Fibroblast of the aortic adventitia (primary cell): Measurements from ENCODE around the gene PELI2. TPM values are rescaled to one million over a fixed set of nuclear protein-coding genes. Genes with fewer than 3 reads are reported as not detected.

Source experiments
- DNase-seq: peaks from one replicate; pipeline ENCODE4 v3.0.0-alpha.2; 2010; ENCODE audit warnings: low read depth
- H3K4me3 ChIP-seq: 2 replicates; pipeline ENCODE4 v1.5.1; 2011; ENCODE audit warnings: low read depth, mild to moderate bottlenecking, control low read depth, low read length, moderate library complexity
- total RNA-seq: library from RNA; depleted of rRNA; stranded (reverse); fragments of >200 nt; gene quantifications from 2 replicates; pipeline ENCODE4 v1.2.3, GENCODE V29; 2012; ENCODE audit warnings: low replicate concordance
- TF ChIP-seq, protein P1 (sequence below): IDR thresholded peaks from 2 replicates; pipeline ENCODE4 v1.5.1; 2011; ENCODE audit warnings: mild to moderate bottlenecking, low read length, control low read depth, inconsistent platforms; ENCODE audit not compliant: insufficient read depth

Gene PELI2
- total RNA-seq, 1 donor = 14.0 TPM

DNA sequence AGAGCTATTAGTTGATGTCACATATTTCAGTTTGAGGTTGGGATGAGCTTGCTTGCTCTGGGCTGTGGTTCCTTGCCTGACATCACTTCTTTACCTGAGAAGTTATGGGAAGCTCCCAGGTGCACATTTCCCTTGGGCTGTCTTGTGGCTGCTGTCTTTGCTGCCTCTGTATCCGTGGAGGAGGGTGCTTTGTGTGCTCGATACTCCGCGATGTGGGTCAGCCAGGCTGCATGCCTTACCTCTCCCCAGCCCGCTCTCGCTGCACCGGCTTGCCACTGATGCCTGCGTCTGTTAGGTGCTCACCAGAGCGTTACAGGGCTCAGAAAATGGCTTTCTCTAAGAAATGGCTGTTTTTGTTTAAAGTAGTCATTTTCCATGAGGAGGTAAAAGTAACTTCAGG is 19.6 kb downstream of the PELI2 start:
- TF ChIP-seq, protein P1, sequence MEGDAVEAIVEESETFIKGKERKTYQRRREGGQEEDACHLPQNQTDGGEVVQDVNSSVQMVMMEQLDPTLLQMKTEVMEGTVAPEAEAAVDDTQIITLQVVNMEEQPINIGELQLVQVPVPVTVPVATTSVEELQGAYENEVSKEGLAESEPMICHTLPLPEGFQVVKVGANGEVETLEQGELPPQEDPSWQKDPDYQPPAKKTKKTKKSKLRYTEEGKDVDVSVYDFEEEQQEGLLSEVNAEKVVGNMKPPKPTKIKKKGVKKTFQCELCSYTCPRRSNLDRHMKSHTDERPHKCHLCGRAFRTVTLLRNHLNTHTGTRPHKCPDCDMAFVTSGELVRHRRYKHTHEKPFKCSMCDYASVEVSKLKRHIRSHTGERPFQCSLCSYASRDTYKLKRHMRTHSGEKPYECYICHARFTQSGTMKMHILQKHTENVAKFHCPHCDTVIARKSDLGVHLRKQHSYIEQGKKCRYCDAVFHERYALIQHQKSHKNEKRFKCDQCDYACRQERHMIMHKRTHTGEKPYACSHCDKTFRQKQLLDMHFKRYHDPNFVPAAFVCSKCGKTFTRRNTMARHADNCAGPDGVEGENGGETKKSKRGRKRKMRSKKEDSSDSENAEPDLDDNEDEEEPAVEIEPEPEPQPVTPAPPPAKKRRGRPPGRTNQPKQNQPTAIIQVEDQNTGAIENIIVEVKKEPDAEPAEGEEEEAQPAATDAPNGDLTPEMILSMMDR = no peak
- no peak for DNase-seq
- no peak overlapping the region for H3K4me3 ChIP-seq

DNA sequence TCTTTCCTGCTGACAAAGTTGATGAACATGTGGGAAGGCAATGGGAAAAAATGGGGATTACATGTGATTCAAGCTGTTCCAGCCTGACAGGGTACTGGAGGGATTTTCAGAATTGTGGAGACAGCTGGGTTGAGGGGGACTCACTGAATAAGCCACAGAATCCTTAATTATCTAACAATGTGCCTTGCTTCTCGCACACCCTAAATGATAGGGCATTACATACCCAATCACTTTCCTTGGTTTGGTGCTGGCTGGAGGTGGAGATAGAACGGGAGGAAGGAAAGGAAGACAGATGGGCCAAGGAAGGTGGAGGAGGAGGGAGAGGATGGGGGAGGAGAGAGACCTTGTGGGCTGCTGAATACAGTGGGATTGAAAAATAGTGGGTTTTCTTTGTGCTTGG is 20.7 kb downstream of the PELI2 start:
- H3K4me3 ChIP-seq = no peak overlapping the region
- no peak for DNase-seq
- TF ChIP-seq, protein P1 = no peak

DNA sequence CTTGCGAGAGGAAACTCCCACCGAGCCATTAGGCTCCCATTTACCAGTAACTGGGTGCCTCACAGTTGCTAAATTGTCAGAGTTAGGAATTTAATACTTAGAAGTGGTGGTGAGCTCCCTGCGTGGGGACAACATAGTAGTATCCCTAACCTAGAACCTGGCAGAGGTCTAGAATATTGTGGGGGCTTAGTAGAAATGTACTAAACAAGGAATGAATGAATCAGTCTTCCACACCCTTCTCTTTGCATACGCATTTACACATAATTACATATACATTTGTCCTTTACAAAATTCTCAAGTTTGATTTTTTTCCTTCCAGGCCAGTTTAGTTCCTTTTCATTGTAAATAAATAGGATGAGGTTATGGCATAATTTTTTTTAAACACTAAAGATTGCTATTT is 24.1 kb downstream of the PELI2 start:
- TF ChIP-seq, protein P1 = no peak
- H3K4me3 ChIP-seq = no peak overlapping the region
- no peak for DNase-seq

DNA sequence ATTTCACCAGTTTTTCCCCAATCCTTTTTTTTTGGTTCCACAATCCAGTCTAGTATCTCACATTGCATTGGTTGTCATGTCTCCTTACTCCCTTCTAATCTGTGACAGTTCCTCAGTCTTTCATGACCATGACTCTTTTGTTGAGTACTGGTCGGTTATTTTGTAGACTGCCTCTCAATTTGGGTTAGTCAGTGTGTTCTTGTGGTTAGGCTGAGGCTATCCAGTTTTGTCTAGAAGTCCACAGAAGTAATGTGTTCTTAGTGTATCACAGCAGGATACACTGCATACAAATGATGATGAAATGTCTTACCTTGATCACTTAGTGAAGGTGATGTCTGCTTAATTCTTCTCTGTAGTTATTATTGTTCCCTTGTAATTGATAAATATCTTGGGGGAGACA is 24.8 kb downstream of the PELI2 start:
- TF ChIP-seq, protein P1 = no peak
- no peak for DNase-seq
- H3K4me3 ChIP-seq = no peak overlapping the region

DNA sequence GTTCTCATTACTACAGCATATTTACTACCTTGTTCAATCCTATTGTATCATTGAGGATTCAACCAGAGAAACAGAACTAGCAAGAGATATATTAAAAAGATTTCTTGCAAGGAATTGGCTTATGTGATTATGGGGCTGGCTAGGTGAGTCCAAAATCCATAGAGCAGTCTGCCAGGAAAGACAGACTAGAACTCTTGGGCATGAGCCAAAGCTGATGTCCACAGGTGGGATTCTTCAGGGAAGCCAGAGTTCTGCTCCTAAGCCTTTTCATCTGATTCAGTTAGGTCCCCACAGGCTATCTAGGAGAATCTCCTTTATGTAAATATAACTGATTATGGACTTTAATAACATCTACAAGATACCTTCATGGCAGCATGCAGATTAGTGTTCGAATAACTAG is 26.0 kb downstream of the PELI2 start:
- DNase-seq = no peak
- TF ChIP-seq, protein P1 = no peak
- no peak overlapping the region for H3K4me3 ChIP-seq

DNA sequence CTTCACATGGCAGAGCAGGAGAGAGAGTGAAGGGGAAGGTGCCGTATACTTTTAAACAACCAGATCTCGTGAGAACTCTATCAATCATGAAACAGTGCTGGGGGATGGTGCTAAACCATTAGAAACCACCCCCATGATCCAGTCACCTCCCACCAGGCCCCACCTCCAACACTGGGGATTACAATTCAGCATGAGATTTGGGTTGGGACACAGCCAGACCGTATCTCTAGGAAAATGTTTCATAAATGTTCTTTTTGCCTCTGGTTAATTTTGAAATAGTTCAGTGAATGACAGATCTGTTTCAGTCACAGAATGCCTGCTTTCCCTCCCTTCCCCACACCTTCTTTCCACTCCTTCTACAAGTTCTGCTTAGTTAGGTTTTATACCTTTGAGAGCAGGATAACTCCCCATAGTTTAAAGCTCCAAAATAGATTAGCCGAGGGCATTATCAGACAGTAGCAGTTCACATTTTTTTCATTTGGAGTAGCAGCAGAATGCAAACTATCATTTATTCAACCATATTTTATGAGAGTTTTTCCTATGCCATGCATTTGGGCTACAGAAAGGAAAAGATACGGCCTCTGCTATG is 27.1 kb downstream of the PELI2 start:
- TF ChIP-seq, protein P1 = no peak
- no peak overlapping the region for H3K4me3 ChIP-seq
- DNase-seq = no peak

DNA sequence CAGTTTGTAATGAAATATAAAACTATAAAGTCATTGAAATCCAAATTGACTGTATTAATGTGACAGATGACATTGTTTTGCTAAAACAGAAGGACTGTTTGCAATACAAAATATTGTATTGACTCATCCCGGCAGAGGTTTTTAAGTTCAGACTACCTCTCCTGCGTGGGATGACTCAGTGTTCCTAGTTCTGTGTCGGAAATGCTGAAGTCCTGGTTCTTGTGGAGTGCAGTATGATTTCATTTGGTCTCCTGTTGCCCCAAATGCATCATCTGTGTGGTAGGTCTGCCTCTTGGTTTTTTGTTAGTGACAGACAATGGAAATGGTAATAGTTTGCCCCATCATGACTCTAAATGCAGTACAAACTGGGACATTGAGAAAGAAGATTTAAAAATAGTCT is 27.8 kb downstream of the PELI2 start:
- TF ChIP-seq, protein P1 = no peak
- H3K4me3 ChIP-seq = no peak overlapping the region
- peak; percentile 64 for DNase-seq
